HG03175 (cell line): ENCODE measurements around the gene CD300LD.
"Not testable (repeated sequence)": the region's sequence is repeated elsewhere in the genome, so short reads cannot be mapped to it uniquely, and the experiment has no call there.

ENCODE experiments used
- ATAC-seq: cut with Tn5 transposase; IDR thresholded peaks from one replicate; pipeline ENCODE4 v1.9.1; 2021; ENCODE audit warnings: mild to moderate bottlenecking, moderate library complexity; ENCODE audit not compliant: unreplicated experiment

CD300LD gene

GRCh38 chr17:74573635-74574034, 18.4 kb downstream of the CD300LD start:
- ATAC-seq, result not testable (repeated sequence)

- no peak for ATAC-seq
Observed at GRCh38 chr17:74573169-74573568, 18.9 kb downstream of the CD300LD start.

GRCh38 chr17:74571621-74572270, 20.3 kb downstream of the CD300LD start:
- no peak for ATAC-seq

- no peak for ATAC-seq
Observed at GRCh38 chr17:74569020-74570003, 22.8 kb downstream of the CD300LD start.

GRCh38 chr17:74568106-74568873, 23.8 kb downstream of the CD300LD start:
- ATAC-seq, result no peak

GRCh38 chr17:74567397-74567796, 24.7 kb downstream of the CD300LD start, which contains the start of gene CD300H:
Gene CD300H (minus strand): TSS chr17:74567509.
- ATAC-seq, result no peak

GRCh38 chr17:74566132-74566753, 25.8 kb downstream of the CD300LD start:
- ATAC-seq, result no peak

- no peak for ATAC-seq
Observed at GRCh38 chr17:74565126-74565525, 27.0 kb downstream of the CD300LD start.

GRCh38 chr17:74563358-74563757, 28.7 kb downstream of the CD300LD start:
- ATAC-seq, result no peak

- ATAC-seq, result no peak
Observed at GRCh38 chr17:74561586-74561985, 30.5 kb downstream of the CD300LD start.

GRCh38 chr17:74558882-74559519, 33.1 kb downstream of the CD300LD start:
- no peak for ATAC-seq

- not testable (repeated sequence) for ATAC-seq
Observed at GRCh38 chr17:74558402-74558801, 33.7 kb downstream of the CD300LD start.

GRCh38 chr17:74555427-74555940, 36.6 kb downstream of the CD300LD start:
- no peak for ATAC-seq

- ATAC-seq, result no peak
Observed at GRCh38 chr17:74554909-74555308, 37.2 kb downstream of the CD300LD start.

GRCh38 chr17:74552037-74552436, 40.0 kb downstream of the CD300LD start:
- no peak for ATAC-seq

- ATAC-seq, result no peak
Observed at GRCh38 chr17:74550602-74551001, 41.5 kb downstream of the CD300LD start.

GRCh38 chr17:74549343-74549742, 42.7 kb downstream of the CD300LD start:
- no peak for ATAC-seq

GRCh38 chr17:74547736-74548135, 44.3 kb downstream of the CD300LD start:
- no peak for ATAC-seq

- no peak for ATAC-seq
Observed at GRCh38 chr17:74547264-74547663, 44.8 kb downstream of the CD300LD start.

GRCh38 chr17:74546586-74546985, 45.5 kb downstream of the CD300LD start:
- ATAC-seq, result no peak
